Effector memory CD8-positive, alpha-beta T cell (primary cell): ENCODE results near the gene DAD1.
"Not testable (repeated sequence)": the region's sequence is repeated elsewhere in the genome, so short reads cannot be mapped to it uniquely, and the experiment has no call there.

ENCODE experiments used
- ATAC-seq: fragments of 150-1000 bp; cut with Tn5 transposase; replicated peaks from 2 replicates; pipeline ENCODE4 v1.10.0; 2021; ENCODE audit warnings: mild to moderate bottlenecking, moderate library complexity
- DNase-seq, 3 experiments: peaks; one replicate each; pipeline ENCODE4 v3.0.0; 2021
- H3K27ac Mint-ChIP-seq, 2 donors: one replicate each; pipeline ENCODE4 v1.8.0; 2022; ENCODE audit warnings: mild to moderate bottlenecking in 2 of 2, mixed read lengths in 2 of 2, moderate library complexity in 2 of 2
- H3K27me3 Mint-ChIP-seq, 2 donors: one replicate each; pipeline ENCODE4 v1.8.0; 2022; ENCODE audit warnings: mixed read lengths in 2 of 2
- H3K36me3 Mint-ChIP-seq: one replicate; pipeline ENCODE4 v1.8.0; 2022; ENCODE audit warnings: mild to moderate bottlenecking, moderate library complexity, mixed read lengths; ENCODE audit not compliant: insufficient read depth
- H3K4me1 Mint-ChIP-seq, 2 donors: one replicate each; pipeline ENCODE4 v1.8.0; 2022; ENCODE audit warnings: low read depth in 2 of 2, mixed read lengths in 2 of 2
- H3K4me3 Mint-ChIP-seq, 2 donors: one replicate each; pipeline ENCODE4 v1.8.0; 2022; ENCODE audit warnings: mild to moderate bottlenecking in 2 of 2, mixed read lengths in 2 of 2, moderate library complexity in 2 of 2
- H3K9me3 Mint-ChIP-seq, 2 donors: one replicate each; pipeline ENCODE4 v1.8.0; 2022; ENCODE audit warnings: mixed read lengths in 2 of 2

DAD1 gene

DNA sequence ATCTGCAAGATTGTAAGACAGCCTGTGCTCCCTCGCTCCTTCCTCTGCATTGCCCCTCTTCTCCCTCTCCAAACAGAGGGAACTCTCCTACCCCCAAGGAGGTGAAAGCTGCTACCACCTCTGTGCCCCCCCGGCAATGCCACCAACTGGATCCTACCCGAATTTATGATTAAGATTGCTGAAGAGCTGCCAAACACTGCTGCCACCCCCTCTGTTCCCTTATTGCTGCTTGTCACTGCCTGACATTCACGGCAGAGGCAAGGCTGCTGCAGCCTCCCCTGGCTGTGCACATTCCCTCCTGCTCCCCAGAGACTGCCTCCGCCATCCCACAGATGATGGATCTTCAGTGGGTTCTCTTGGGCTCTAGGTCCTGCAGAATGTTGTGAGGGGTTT, 37.4 kb downstream of the DAD1 start:
- DNase-seq (no peak), ATAC-seq (no peak)
- H3K27ac Mint-ChIP-seq = peak overlapping the region; percentile 97 to 99
- peaks cover 88 to 89% of the 10 kb centered on the region in 2 donors for H3K4me1 Mint-ChIP-seq
- no peaks in the 10 kb centered on the region for H3K9me3 Mint-ChIP-seq
- peaks cover 0 to 6% of the 10 kb centered on the region in 2 donors for H3K27me3 Mint-ChIP-seq
- H3K4me3 Mint-ChIP-seq = peak overlapping the region; percentile 81 to 91
- peaks cover 94% of the 10 kb centered on the region for H3K36me3 Mint-ChIP-seq

DNA sequence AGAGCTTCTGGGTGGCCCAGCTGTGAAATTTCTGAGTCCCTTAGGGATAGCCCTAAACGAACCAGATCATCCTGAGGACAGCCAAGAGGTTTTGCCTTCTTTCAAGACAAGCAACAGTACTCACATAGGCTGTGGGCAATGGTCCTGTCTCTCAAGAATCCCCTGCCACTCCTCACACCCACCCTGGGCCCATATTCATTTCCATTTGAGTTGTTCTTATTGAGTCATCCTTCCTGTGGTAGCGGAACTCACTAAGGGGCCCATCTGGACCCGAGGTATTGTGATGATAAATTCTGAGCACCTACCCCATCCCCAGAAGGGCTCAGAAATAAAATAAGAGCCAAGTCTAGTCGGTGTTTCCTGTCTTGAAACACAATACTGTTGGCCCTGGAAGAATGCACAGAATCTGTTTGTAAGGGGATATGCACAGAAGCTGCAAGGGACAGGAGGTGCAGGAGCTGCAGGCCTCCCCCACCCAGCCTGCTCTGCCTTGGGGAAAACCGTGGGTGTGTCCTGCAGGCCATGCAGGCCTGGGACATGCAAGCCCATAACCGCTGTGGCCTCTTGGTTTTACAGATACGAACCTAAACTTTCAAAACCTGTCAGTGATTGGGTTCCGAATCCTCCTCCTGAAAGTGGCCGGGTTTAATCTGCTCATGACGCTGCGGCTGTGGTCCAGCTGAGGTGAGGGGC, 38.9 kb downstream of the DAD1 start:
- H3K36me3 Mint-ChIP-seq = peaks cover 94% of the 10 kb centered on the region
- DNase-seq = peak; percentile 61 to 63 (median 62)
- H3K9me3 Mint-ChIP-seq = no peaks in the 10 kb centered on the region
- no peaks in the 10 kb centered on the region for H3K27me3 Mint-ChIP-seq
- peaks cover 88% of the 10 kb centered on the region in 2 donors for H3K4me1 Mint-ChIP-seq
- H3K4me3 Mint-ChIP-seq = peak overlapping the region; percentile 81 to 91
- H3K27ac Mint-ChIP-seq = peak overlapping the region; percentile 97 to 99
- ATAC-seq = peak; percentile 71

DNA sequence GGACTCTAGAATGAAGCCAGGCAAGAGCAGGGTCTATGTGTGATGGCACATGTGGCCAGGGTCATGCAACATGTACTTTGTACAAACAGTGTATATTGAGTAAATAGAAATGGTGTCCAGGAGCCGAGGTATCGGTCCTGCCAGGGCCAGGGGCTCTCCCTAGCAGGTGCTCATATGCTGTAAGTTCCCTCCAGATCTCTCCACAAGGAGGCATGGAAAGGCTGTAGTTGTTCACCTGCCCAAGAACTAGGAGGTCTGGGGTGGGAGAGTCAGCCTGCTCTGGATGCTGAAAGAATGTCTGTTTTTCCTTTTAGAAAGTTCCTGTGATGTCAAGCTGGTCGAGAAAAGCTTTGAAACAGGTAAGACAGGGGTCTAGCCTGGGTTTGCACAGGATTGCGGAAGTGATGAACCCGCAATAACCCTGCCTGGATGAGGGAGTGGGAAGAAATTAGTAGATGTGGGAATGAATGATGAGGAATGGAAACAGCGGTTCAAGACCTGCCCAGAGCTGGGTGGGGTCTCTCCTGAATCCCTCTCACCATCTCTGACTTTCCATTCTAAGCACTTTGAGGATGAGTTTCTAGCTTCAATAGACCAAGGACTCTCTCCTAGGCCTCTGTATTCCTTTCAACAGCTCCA, 39.6 kb downstream of the DAD1 start:
- H3K27ac Mint-ChIP-seq = peak overlapping the region; percentile 97 to 99
- H3K9me3 Mint-ChIP-seq = no peaks in the 10 kb centered on the region
- DNase-seq (no peak), ATAC-seq (no peak)
- peaks cover 89 to 92% of the 10 kb centered on the region in 2 donors for H3K4me1 Mint-ChIP-seq
- peaks cover 96% of the 10 kb centered on the region for H3K36me3 Mint-ChIP-seq
- H3K4me3 Mint-ChIP-seq = peak overlapping the region; percentile 81 to 91
- no peaks in the 10 kb centered on the region for H3K27me3 Mint-ChIP-seq

DNA sequence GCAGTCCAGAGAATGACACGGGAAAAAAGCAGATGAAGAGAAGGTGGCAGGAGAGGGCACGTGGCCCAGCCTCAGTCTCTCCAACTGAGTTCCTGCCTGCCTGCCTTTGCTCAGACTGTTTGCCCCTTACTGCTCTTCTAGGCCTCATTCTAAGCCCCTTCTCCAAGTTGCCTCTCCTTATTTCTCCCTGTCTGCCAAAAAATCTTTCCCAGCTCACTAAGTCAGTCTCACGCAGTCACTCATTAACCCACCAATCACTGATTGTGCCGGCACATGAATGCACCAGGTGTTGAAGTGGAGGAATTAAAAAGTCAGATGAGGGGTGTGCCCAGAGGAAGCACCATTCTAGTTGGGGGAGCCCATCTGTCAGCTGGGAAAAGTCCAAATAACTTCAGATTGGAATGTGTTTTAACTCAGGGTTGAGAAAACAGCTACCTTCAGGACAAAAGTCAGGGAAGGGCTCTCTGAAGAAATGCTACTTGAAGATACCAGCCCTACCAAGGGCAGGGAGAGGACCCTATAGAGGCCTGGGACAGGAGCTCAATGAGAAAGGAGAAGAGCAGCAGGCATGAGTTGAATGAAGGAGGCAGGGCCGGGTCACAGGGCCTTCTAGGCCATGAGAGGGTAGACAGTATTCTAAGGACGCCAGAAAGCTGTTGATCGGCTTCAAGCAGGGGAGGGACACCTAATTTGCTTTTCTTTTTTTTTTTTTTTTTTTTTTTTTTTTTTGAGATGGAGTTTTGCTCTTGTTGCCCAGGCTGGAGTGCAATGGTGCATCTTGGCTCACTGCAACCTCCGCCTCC, 40.9 kb downstream of the DAD1 start:
- Mint-ChIP-seq H3K27ac (peak overlapping the region; percentile 97 to 99), H3K4me3 (peak overlapping the region; percentile 81 to 91), H3K36me3 (peaks cover 100% of the 10 kb centered on the region), H3K9me3 (no peaks in the 10 kb centered on the region), H3K27me3 (no peaks in the 10 kb centered on the region), H3K4me1 (peaks cover 93 to 94% of the 10 kb centered on the region in 2 donors)
- DNase-seq = no peak
- no peak for ATAC-seq

DNA sequence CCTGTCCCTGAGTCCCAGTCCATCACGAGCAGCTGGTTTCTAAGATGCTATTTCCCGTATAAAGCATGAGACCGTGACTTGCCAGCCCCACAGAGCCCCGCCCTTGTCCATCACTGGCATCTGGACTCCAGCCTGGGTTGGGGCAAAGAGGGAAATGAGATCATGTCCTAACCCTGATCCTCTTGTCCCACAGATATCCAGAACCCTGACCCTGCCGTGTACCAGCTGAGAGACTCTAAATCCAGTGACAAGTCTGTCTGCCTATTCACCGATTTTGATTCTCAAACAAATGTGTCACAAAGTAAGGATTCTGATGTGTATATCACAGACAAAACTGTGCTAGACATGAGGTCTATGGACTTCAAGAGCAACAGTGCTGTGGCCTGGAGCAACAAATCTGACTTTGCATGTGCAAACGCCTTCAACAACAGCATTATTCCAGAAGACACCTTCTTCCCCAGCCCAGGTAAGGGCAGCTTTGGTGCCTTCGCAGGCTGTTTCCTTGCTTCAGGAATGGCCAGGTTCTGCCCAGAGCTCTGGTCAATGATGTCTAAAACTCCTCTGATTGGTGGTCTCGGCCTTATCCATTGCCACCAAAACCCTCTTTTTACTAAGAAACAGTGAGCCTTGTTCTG, 41.6 kb downstream of the DAD1 start:
- Mint-ChIP-seq H3K4me3 (peak overlapping the region; percentile 81 to 91), H3K4me1 (peaks cover 88 to 96% of the 10 kb centered on the region in 2 donors), H3K27me3 (no peaks in the 10 kb centered on the region), H3K27ac (peak overlapping the region; percentile 97 to 99), H3K9me3 (no peaks in the 10 kb centered on the region), H3K36me3 (peaks cover 99% of the 10 kb centered on the region)
- ATAC-seq (no peak), DNase-seq (no peak)

DNA sequence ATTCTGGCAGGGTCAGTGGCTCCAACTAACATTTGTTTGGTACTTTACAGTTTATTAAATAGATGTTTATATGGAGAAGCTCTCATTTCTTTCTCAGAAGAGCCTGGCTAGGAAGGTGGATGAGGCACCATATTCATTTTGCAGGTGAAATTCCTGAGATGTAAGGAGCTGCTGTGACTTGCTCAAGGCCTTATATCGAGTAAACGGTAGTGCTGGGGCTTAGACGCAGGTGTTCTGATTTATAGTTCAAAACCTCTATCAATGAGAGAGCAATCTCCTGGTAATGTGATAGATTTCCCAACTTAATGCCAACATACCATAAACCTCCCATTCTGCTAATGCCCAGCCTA, 42.3 kb downstream of the DAD1 start:
- Mint-ChIP-seq H3K36me3 (peaks cover 99% of the 10 kb centered on the region), H3K4me3 (peak overlapping the region; percentile 81 to 91), H3K27ac (peak overlapping the region; percentile 97 to 99)

DNA sequence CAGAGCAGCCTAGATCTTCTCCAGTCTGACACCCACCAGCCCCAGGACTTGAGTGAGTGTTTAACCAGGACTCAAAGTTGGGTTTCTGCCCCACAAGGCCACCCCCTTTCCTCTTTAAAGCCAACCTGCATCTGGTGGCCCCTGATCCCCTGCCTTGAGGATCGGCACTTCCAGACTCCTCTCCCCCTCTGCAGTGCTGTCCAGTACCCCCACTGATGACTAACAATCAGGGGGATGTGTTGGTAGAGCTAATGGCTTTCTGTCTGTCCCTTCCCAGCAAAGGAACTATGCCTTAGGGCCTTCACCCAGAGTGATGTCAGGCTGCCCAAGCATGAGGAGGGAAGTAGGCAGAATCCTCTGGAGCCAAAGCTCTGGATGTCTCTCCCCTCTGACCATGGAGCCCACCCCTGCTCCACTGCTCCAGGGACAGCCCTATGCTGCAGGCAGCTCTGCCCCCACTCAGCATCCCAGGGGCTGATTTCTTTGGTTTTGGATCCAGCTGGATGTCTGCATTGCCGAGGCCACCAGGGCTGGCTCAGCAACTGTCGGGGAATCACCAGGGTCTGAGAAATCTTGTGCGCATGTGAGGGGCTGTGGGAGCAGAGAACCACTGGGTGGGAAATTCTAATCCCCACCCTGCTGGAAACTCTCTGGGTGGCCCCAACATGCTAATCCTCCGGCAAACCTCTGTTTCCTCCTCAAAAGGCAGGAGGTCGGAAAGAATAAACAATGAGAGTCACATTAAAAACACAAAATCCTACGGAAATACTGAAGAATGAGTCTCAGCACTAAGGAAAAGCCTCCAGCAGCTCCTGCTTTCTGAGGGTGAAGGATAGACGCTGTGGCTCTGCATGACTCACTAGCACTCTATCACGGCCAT, 42.9 kb downstream of the DAD1 start:
- DNase-seq (no peak), ATAC-seq (peak; percentile 44)
- Mint-ChIP-seq H3K4me1 (peaks cover 88 to 96% of the 10 kb centered on the region in 2 donors), H3K27me3 (no peaks in the 10 kb centered on the region), H3K9me3 (no peaks in the 10 kb centered on the region), H3K4me3 (peak overlapping the region; percentile 81 to 91), H3K27ac (peak overlapping the region; percentile 97 to 99), H3K36me3 (peaks cover 99% of the 10 kb centered on the region)

More for the DNA sequence above, 42.3 kb downstream of the DAD1 start:
- Mint-ChIP-seq H3K9me3 (no peaks in the 10 kb centered on the region), H3K4me1 (peaks cover 88 to 96% of the 10 kb centered on the region in 2 donors), H3K27me3 (no peaks in the 10 kb centered on the region)
- ATAC-seq = no peak
- no peak for DNase-seq

DNA sequence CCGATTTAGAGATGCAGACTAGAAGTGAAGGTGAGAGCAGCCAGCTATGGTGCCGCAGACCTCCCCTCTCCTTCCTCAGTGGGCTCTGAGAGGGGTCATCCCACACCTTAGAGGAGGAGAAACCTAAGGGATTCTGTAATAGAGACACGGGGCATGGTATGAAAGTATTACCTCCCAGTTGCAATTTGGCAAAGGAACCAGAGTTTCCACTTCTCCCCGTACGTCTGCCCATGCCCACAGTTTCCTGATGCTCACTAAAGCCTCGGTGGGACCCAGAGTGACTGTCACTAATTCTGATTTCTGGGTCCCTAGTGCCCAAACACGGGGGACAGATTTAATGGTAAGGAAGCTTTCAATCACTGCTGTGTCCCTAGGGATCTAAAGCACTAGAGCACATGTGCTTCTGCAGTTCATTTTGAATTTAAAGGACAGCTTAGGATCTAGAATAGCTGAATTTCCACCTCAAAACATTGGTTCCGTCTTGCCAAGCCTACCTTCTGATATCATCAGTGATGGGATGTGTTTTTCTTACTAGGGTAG, 44.1 kb downstream of the DAD1 start:
- Mint-ChIP-seq H3K27me3 (no peaks in the 10 kb centered on the region), H3K27ac (peak overlapping the region; percentile 97 to 99)

DNA sequence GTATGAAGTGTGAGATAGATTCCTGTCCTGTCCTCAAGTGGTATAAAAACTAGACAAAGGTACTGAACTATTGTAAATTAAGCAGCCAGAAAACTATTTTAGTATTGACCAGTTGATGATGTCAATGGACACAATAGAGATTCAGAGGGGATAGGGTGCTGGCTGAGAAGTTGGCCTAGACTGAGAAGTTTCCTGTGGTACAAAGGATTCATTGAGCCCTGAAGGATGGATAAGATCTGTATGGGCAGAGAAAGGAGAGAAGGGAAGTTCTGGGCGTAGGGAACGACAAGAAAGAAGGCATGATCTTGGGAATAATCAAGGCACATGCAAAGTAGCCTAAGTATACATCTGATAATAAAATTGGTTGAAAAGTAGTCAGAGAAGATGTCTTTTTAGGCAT, 44.6 kb downstream of the DAD1 start:
- Mint-ChIP-seq H3K27me3 (no peaks in the 10 kb centered on the region), H3K36me3 (peaks cover 99% of the 10 kb centered on the region)

More for the DNA sequence above, 44.1 kb downstream of the DAD1 start:
- H3K36me3 Mint-ChIP-seq = peaks cover 99% of the 10 kb centered on the region
- DNase-seq (no peak), ATAC-seq (no peak)
- H3K4me1 Mint-ChIP-seq = peaks cover 88 to 96% of the 10 kb centered on the region in 2 donors
- no peaks in the 10 kb centered on the region for H3K9me3 Mint-ChIP-seq
- H3K4me3 Mint-ChIP-seq = peak overlapping the region; percentile 81 to 91

DNA sequence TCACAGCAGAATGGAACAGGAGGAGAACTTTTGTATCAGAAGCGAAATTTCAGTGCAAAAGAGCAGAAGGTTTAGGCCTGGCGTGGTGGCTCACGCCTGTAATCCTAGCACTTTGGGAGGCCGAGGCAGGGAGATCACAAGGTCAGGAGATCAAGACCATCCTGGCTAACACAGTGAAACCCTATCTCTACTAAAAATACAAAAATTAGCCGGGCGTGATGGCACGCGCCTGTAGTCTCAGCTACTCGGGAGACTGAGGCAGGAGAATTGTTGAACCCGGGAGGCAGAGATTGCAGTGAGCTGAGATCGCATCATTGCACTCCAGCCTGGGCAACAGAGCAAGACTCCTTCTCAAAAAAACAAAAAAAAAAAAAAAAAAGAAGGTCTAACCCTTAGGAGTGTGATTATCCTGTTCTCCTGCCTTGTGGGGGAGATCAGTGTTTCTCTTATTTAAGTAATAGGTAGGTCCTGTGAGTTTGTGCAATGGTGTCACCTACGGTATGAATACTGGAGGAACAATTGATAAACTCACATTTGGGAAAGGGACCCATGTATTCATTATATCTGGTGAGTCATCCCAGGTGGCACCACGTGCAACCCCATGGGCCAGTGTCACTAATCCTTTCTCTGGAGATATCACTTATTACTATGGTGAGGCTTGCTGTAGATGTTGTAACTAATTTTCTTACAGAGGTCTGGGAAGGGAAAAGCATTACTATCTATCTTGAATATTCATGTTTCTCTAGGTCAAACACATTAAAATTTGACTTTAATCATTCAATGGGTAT, 45.3 kb downstream of the DAD1 start:
- DNase-seq, H3K9me3 Mint-ChIP-seq, H3K27me3 Mint-ChIP-seq, ATAC-seq: not testable (repeated sequence)
- H3K36me3 Mint-ChIP-seq = peaks cover 99% of the 10 kb centered on the region
- H3K4me1 Mint-ChIP-seq = peaks cover 88 to 96% of the 10 kb centered on the region in 2 donors
- peak overlapping the region; percentile 81 to 91 for H3K4me3 Mint-ChIP-seq
- peak overlapping the region; percentile 97 to 99 for H3K27ac Mint-ChIP-seq

More for the DNA sequence above, 44.6 kb downstream of the DAD1 start:
- ATAC-seq = no peak
- Mint-ChIP-seq H3K9me3 (no peaks in the 10 kb centered on the region), H3K4me1 (peaks cover 88 to 96% of the 10 kb centered on the region in 2 donors), H3K27ac (peak overlapping the region; percentile 97 to 99), H3K4me3 (peak overlapping the region; percentile 81 to 91)
- no peak for DNase-seq

DNA sequence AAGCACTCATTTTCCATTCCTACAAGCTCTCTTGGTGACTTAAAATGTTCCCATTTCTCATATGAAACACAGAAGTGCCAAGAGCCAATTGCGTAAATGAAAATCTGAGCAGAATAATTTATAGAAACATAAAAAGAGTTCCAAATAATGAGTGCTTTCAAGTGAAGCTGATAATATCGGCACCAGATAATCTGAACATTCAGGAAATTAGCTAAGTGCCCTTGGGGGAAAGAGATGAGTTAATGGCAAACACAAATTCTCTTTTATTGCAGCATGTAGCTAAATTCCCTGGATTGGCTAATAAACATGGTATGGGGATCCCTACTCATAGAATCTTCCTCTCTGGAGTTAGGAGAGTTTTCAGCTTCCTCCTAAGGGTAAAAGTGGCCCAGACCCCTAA, 46.7 kb downstream of the DAD1 start:
- Mint-ChIP-seq H3K4me3 (peak overlapping the region; percentile 81 to 91), H3K4me1 (peaks cover 88 to 96% of the 10 kb centered on the region in 2 donors), H3K27ac (peak overlapping the region; percentile 97 to 99), H3K36me3 (peaks cover 99% of the 10 kb centered on the region), H3K9me3 (no peaks in the 10 kb centered on the region), H3K27me3 (no peaks in the 10 kb centered on the region)
- ATAC-seq = no peak
- no peak for DNase-seq
